K562 (cell line): ENCODE results near the gene CD101. TPM values are rescaled to one million over a fixed set of nuclear protein-coding genes. Genes with fewer than 3 reads are reported as not detected.

Experiments
- ATAC-seq: fragments of 200-7000 bp; cut with Tn5 transposase; 3 replicates; pipeline ENCODE4 v1.9.1; 2020; ENCODE audit warnings: moderate library complexity
- BruUV-seq: library from RNA; stranded (reverse); fragments of 400-500 nt; replicated peaks from 2 replicates; lab custom pipeline; 2021; lab: Mats Ljungman, UMichigan
- CTCF ChIA-PET: fragments of 300-600 bp; formaldehyde crosslinking; extraction: SDS; loops from one replicate; lab custom pipeline; 2021; ENCODE audit warnings: low intra/inter-chr PET ratio; lab: Yijun Ruan, JAX
- POLR2A ChIA-PET: fragments of 300-600, 350-650 bp; sonication (Branson Sonifier 250); formaldehyde crosslinking; extraction: SDS; loops from one replicate; lab custom pipeline; 2021; ENCODE audit warnings: antibody characterized with exemption, inconsistent platforms; lab: Yijun Ruan, JAX
- DNase-seq, 4 experiments: peaks; one replicate each; pipeline versions ENCODE4 v3.0.0 to v3.0.0-alpha.2; 2011 to 2018; ENCODE audit warnings: low spot score in 3 of 4, mixed read lengths in 3 of 4; ENCODE audit errors: extremely low read depth in 1 of 4
- FAIRE-seq: peaks from 2 replicates; lab custom pipeline; 2011; peaks lifted over from hg19 to GRCh38; lab: Jason Lieb, UNC
- H2AFZ ChIP-seq: 2 replicates; pipeline ENCODE4 v1.6.0; 2011; ENCODE audit warnings: low read depth, low read length, control low read depth, inconsistent platforms
- H3K27ac ChIP-seq: fragments of 200-600 bp; 3 replicates; pipeline ENCODE4 v1.8.0; 2011; ENCODE audit warnings: low read depth, mild to moderate bottlenecking, control low read depth, inconsistent platforms, low read length, moderate library complexity, mixed read lengths; ENCODE audit errors: extremely low read depth
- H3K27me3 ChIP-seq, 2 experiments: fragments of 300-600 bp in 1 of 2; 2 replicates in 1 of 2; 3 replicates in 1 of 2; pipeline versions ENCODE4 v1.6.0 to v1.8.0; 2011; ENCODE audit warnings: inconsistent platforms in 2 of 2, low read length in 2 of 2, mild to moderate bottlenecking in 1 of 2, mixed read lengths in 1 of 2, moderate library complexity in 1 of 2; ENCODE audit not compliant: control insufficient read depth in 2 of 2, insufficient read depth in 2 of 2
- H3K36me3 ChIP-seq: fragments of 300-600 bp; 3 replicates; pipeline ENCODE4 v1.8.0; 2011; ENCODE audit warnings: mild to moderate bottlenecking, low read length, inconsistent platforms; ENCODE audit not compliant: control insufficient read depth, insufficient read depth
- H3K4me1 ChIP-seq, 2 experiments: fragments of 200-600 bp in 1 of 2; replicated peaks in 1 of 2; 2 replicates in 1 of 2; 3 replicates in 1 of 2; pipeline versions ENCODE4 v1.5.1 to v1.8.0; 2011; ENCODE audit warnings: inconsistent platforms in 2 of 2, low read length in 2 of 2, mild to moderate bottlenecking in 1 of 2, mixed read lengths in 1 of 2, moderate library complexity in 1 of 2; ENCODE audit not compliant: control insufficient read depth in 2 of 2, insufficient read depth in 2 of 2
- H3K4me2 ChIP-seq: 2 replicates; pipeline ENCODE4 v1.6.1; 2011; ENCODE audit warnings: low read length, control low read depth, inconsistent platforms, mixed read lengths; ENCODE audit not compliant: insufficient read depth
- H3K4me3 ChIP-seq: fragments of 200-600 bp; sonication (generic), shearing (Covaris generic); 2 replicates; pipeline ENCODE4 v1.5.1; 2016; ENCODE audit warnings: control low read depth, inconsistent platforms
- H3K79me2 ChIP-seq: fragments of 200-600 bp; 3 replicates; pipeline ENCODE4 v1.8.0; 2011; ENCODE audit warnings: low read length, inconsistent platforms; ENCODE audit not compliant: control insufficient read depth, insufficient read depth
- H3K9ac ChIP-seq, 2 experiments: 2 replicates each; pipeline versions ENCODE4 v1.6.0 to v1.6.1; 2011; ENCODE audit warnings: low read depth in 2 of 2, low read length in 2 of 2, control low read depth in 1 of 2, inconsistent platforms in 1 of 2, mild to moderate bottlenecking in 1 of 2, mixed read lengths in 1 of 2; ENCODE audit not compliant: insufficient read depth in 1 of 2
- H3K9me1 ChIP-seq: one replicate; pipeline ENCODE4 v1.6.0; 2011; ENCODE audit warnings: inconsistent platforms, mild to moderate bottlenecking, low read length, moderate library complexity; ENCODE audit not compliant: control insufficient read depth, insufficient read depth
- H3K9me3 ChIP-seq: replicated peaks from 2 replicates; pipeline ENCODE4 v1.5.1; 2011; ENCODE audit warnings: low read depth, low read length, inconsistent platforms; ENCODE audit not compliant: control insufficient read depth, insufficient read depth
- H4K20me1 ChIP-seq: replicated peaks from 2 replicates; pipeline ENCODE4 v1.6.1; 2011; ENCODE audit warnings: low read length, inconsistent platforms, mixed read lengths; ENCODE audit not compliant: control insufficient read depth, insufficient read depth
- CREBBP ChIP-seq: IDR thresholded peaks from one replicate; pipeline ENCODE4 v1.6.1; 2012; ENCODE audit warnings: low read depth, mild to moderate bottlenecking, control low read depth, inconsistent platforms, low read length
- GABPA ChIP-seq: fragments of 200-800 bp; sonication (Bioruptor generic); conservative IDR thresholded peaks from 2 replicates; pipeline ENCODE4 v1.6.1; 2016; ENCODE audit warnings: low read depth, missing genetic modification characterization, missing compliant biosample characterization
- RBM17 ChIP-seq: fragments of 200-400 bp; formaldehyde crosslinking; IDR thresholded peaks from 2 replicates; pipeline ENCODE4 v1.6.1; 2017; ENCODE audit warnings: low read depth, mild to moderate bottlenecking, low read length, borderline replicate concordance
- RBM25 ChIP-seq: fragments of 200-400 bp; formaldehyde crosslinking; IDR thresholded peaks from 2 replicates; pipeline ENCODE4 v1.6.1; 2018; ENCODE audit warnings: low read length, low read depth, moderate library complexity; ENCODE audit not compliant: severe bottlenecking
- ZNF347 ChIP-seq: fragments of 450-650 bp; formaldehyde crosslinking; IDR thresholded peaks from 2 replicates; pipeline ENCODE4 v1.4.0; 2020; ENCODE audit warnings: low read depth, mild to moderate bottlenecking, moderate library complexity
- ZNF431 ChIP-seq: sonication (generic); formaldehyde crosslinking; IDR thresholded peaks from 2 replicates; pipeline ENCODE4 v1.8.0; 2022; ENCODE audit warnings: mild to moderate bottlenecking, missing genetic modification reagents
- WGBS: fragments of 100-300 bp; shearing (Covaris generic); methylation state at CpG from one replicate; pipeline ENCODE4 v1.1.6; 2016; ENCODE audit warnings: low coverage, mixed read lengths; ENCODE audit not compliant: insufficient coverage; ENCODE audit errors: missing lambda C conversion rate; 5-methylcytosine and 5-hydroxymethylcytosine counted together
- in situ Hi-C: fragments of 300-500 bp; cut with MboI; formaldehyde crosslinking; loops from 4 replicates; pipeline ENCODE4 v1.15.0; 2018; ENCODE audit warnings: inconsistent platforms, mixed read lengths
- intact Hi-C: fragments of 100-400 bp; cut with micrococcal nuclease; formaldehyde crosslinking; loops from 2 replicates; pipeline ENCODE4 v1.14.2; 2022
- polyA plus RNA-seq, 8 experiments: library from polyadenylated mRNA; depleted of rRNA in 4 of 8; stranded (reverse) in 5 of 8; unstranded in 3 of 8; fragments of >200 nt; fragmentation: Nextera tagmentation in 2 of 8; fragmentation: Illumina TruSeq in 1 of 8; extraction: Ambion mirVana in 2 of 8; extraction: Trizol in 1 of 8; gene quantifications; 2 replicates each; pipeline versions ENCODE4 v1.2.1 to v1.2.3, GENCODE V29; 2011 to 2014; ENCODE audit warnings: inconsistent platforms in 1 of 8, missing spikeins in 1 of 8
- total RNA-seq, 7 experiments: library from RNA; depleted of rRNA in 6 of 7; stranded (reverse); fragments of >200 nt in 6 of 7; fragmentation: Illumina TruSeq in 2 of 7; extraction: Trizol in 2 of 7; gene quantifications; 2 replicates each; pipeline versions ENCODE4 v1.2.1 to v1.2.3, GENCODE V29; 2011 to 2021; ENCODE audit warnings: low replicate concordance in 1 of 7

The CD101 gene
- total and polyA plus RNA-seq, 9 of the 15 experiments (the other 6 are each of a cell fraction or from before 2014, with no cell fraction given) = 0.04 to 1.1 (median 0.20) TPM

GRCh38 chr1:117049857-117050256 is 48.3 kb downstream of the CD101 start:
- intact Hi-C loops (loop anchor here (10.0 kb wide), 4 partner anchors 115 to 905 kb away; no protein-coding TSS in a partner anchor), in situ Hi-C loops (loop anchor here (5.0 kb wide), 2 partner anchors 318 to 473 kb away; no protein-coding TSS in a partner anchor)
- FAIRE-seq = no peak
- Histone ChIP-seq H3K4me3 (no peak overlapping the region), H3K4me1 (no peaks in the 10 kb centered on the region; a peak in 2 of 5 replicates), H3K9me1 (no peaks in the 10 kb centered on the region), H3K27ac (no peak overlapping the region), H3K27me3 (no peaks in the 10 kb centered on the region), H3K9me3 (no peaks in the 10 kb centered on the region), H3K79me2 (no peaks in the 10 kb centered on the region), H2AFZ (no peak overlapping the region), H3K4me2 (no peak overlapping the region), H3K36me3 (no peaks in the 10 kb centered on the region), H3K9ac (no peak overlapping the region), H4K20me1 (no peaks in the 10 kb centered on the region)
- ATAC-seq = no peak
- BruUV-seq = no TSS peak
- WGBS = 39% methylated on average over 3 of the region's 5 CpGs
- no peak for DNase-seq
- ChIA-PET POLR2A (interaction anchor here (0.5 kb wide), 1 partner anchor 94 kb away, joined by 3 read pairs; no protein-coding TSS in a partner anchor), CTCF (no interaction called here)
- TF ChIP-seq ZNF347 (no peak), RBM25 (no peak)

GRCh38 chr1:117051224-117052064 is 49.9 kb downstream of the CD101 start:
- no TSS peak for BruUV-seq
- ATAC-seq = peak; percentile 71
- ChIA-PET POLR2A (no interaction called here), CTCF (no interaction called here)
- no peaks in the 10 kb centered on the region; a peak in 2 of 5 replicates for H3K4me1 ChIP-seq
- in situ Hi-C loops = loop anchor here (5.0 kb wide), 2 partner anchors 319 to 474 kb away; no protein-coding TSS in a partner anchor
- no peaks in the 10 kb centered on the region for H4K20me1 ChIP-seq
- H3K4me3 ChIP-seq = no peak overlapping the region
- intact Hi-C loops = loop anchor here (10.0 kb wide), 4 partner anchors 117 to 907 kb away; no protein-coding TSS in a partner anchor
- no peaks in the 10 kb centered on the region for H3K36me3 ChIP-seq
- peak in 1 of 4 experiments; percentile 30 for DNase-seq
- H3K27ac ChIP-seq = peak overlapping the region; percentile 16
- H3K4me2 ChIP-seq = peak overlapping the region; percentile 61
- FAIRE-seq = no peak
- 33% methylated on average over 8 of the region's 8 CpGs for WGBS
- no peaks in the 10 kb centered on the region for H3K27me3 ChIP-seq
- H2AFZ ChIP-seq = peak overlapping the region; percentile 80
- H3K9me3 ChIP-seq = no peaks in the 10 kb centered on the region
- H3K79me2 ChIP-seq = no peaks in the 10 kb centered on the region
- peak overlapping the region; percentile 32 to 39; a peak in 3 of 4 replicates for H3K9ac ChIP-seq
- H3K9me1 ChIP-seq = no peaks in the 10 kb centered on the region
- TF ChIP-seq CREBBP = no peak
- no peak for TF ChIP-seq RBM17
- TF ChIP-seq ZNF431 (CRISPR knock-in tag) = no peak
- TF ChIP-seq GABPA (tag) = peak; percentile 23; the same call in 1 of the 2 replicates
